ENCODE measurements around the gene FHL2.

FHL2 gene

GRCh38 chr2:105412584-105412983 is 13.7 kb upstream of the FHL2 start:
- no peak for DNase-seq (ENCODE audit: low read depth)
- TF ChIP-seq CTCF (conservative IDR thresholded peaks at IDR 0.05; ENCODE audit: control insufficient read depth, insufficient read depth, low read depth, low read length) = no peak
- no peak overlapping the region for H3K4me3 ChIP-seq (ENCODE audit: control insufficient read depth, low read depth, low read length)

- DNase-seq (ENCODE audit: low read depth) = no peak
- no peak for TF ChIP-seq CTCF (conservative IDR thresholded peaks at IDR 0.05; ENCODE audit: control insufficient read depth, insufficient read depth, low read depth, low read length)
- H3K4me3 ChIP-seq (ENCODE audit: control insufficient read depth, low read depth, low read length) = no peak overlapping the region
Measured at GRCh38 chr2:105411720-105412407, 13.0 kb upstream of the FHL2 start.

- DNase-seq (ENCODE audit: low read depth) = peak; percentile 38
Measured at GRCh38 chr2:105410554-105410953, 11.7 kb upstream of the FHL2 start.

GRCh38 chr2:105409717-105410116 is 10.9 kb upstream of the FHL2 start:
- no peak overlapping the region for H3K4me3 ChIP-seq (ENCODE audit: control insufficient read depth, low read depth, low read length)
- DNase-seq (ENCODE audit: low read depth) = peak; percentile 95
- TF ChIP-seq CTCF (conservative IDR thresholded peaks at IDR 0.05; ENCODE audit: control insufficient read depth, insufficient read depth, low read depth, low read length) = no peak

More at GRCh38 chr2:105410554-105410953, 11.7 kb upstream of the FHL2 start:
- no peak overlapping the region for H3K4me3 ChIP-seq (ENCODE audit: control insufficient read depth, low read depth, low read length)
- TF ChIP-seq CTCF (conservative IDR thresholded peaks at IDR 0.05; ENCODE audit: control insufficient read depth, insufficient read depth, low read depth, low read length) = no peak

GRCh38 chr2:105407946-105408743 is 9.3 kb upstream of the FHL2 start:
- no peak overlapping the region for H3K4me3 ChIP-seq (ENCODE audit: control insufficient read depth, low read depth, low read length)
- no peak for TF ChIP-seq CTCF (conservative IDR thresholded peaks at IDR 0.05; ENCODE audit: control insufficient read depth, insufficient read depth, low read depth, low read length)
- no peak for DNase-seq (ENCODE audit: low read depth)

- DNase-seq (ENCODE audit: low read depth) = peak; percentile 81
- H3K4me3 ChIP-seq (ENCODE audit: control insufficient read depth, low read depth, low read length) = no peak overlapping the region
- TF ChIP-seq CTCF (conservative IDR thresholded peaks at IDR 0.05; ENCODE audit: control insufficient read depth, insufficient read depth, low read depth, low read length) = no peak
Measured at GRCh38 chr2:105406221-105406620, 7.4 kb upstream of the FHL2 start.
